K562 treated with DMSO at 1 percent for 48 hours (cell line): ENCODE data around the gene ANKRD22. TPM values are rescaled to one million over a fixed set of nuclear protein-coding genes. Genes with fewer than 3 reads are reported as not detected.

Experiments
- total RNA-seq: library from RNA; unstranded; fragments of 300-600 nt; gene quantifications from 2 replicates; pipeline ENCODE4 v1.2.3, GENCODE V29; 2022; ENCODE audit warnings: low replicate concordance; ENCODE audit errors: extremely low read depth

ANKRD22 gene
- not detected in 2 replicates for total RNA-seq

GRCh38 chr10:88851706-88852105 lies at the start of gene ANKRD22:
Gene ANKRD22 (minus strand): TSS chr10:88851844. CDS start chr10:88851607, 237 bp downstream.

GRCh38 chr10:88879534-88880281 lies 28.1 kb upstream of the ANKRD22 start, which contains the start of gene STAMBPL1:
Gene STAMBPL1 (plus strand): TSS chr10:88880245. CDS start chr10:88901709, 21,464 bp downstream.

GRCh38 chr10:88802523-88803285 lies 48.9 kb downstream of the ANKRD22 start, which contains the start of gene LIPM:
Gene LIPM (plus strand): TSS chr10:88802730. CDS start chr10:88802897, 167 bp downstream.

Other genes starting within 250 kb of the ANKRD22 start
- gene LIPF, start 187.4 kb downstream of the ANKRD22 start, total RNA-seq = not detected in 2 replicates
- not detected in 2 replicates for gene LIPK, start 145.6 kb downstream of the ANKRD22 start, total RNA-seq
- not detected in 2 replicates for gene LIPN, start 91.8 kb downstream of the ANKRD22 start, total RNA-seq
- not detected in 2 replicates for gene LIPM, start 49.1 kb downstream of the ANKRD22 start, total RNA-seq
- not detected in 2 replicates for gene STAMBPL1, start 28.4 kb upstream of the ANKRD22 start, total RNA-seq
- not detected in 2 replicates for gene ACTA2, start 100.9 kb upstream of the ANKRD22 start, total RNA-seq
- gene FAS, start 139.0 kb upstream of the ANKRD22 start, total RNA-seq = not detected in 2 replicates